ENCODE results near the gene R3HDM2. TPM values are rescaled to one million over a fixed set of nuclear protein-coding genes. Genes with fewer than 3 reads are reported as not detected.

Gene R3HDM2
- total RNA-seq, 1 donor from 2014 or later = 75.3 TPM

DNA sequence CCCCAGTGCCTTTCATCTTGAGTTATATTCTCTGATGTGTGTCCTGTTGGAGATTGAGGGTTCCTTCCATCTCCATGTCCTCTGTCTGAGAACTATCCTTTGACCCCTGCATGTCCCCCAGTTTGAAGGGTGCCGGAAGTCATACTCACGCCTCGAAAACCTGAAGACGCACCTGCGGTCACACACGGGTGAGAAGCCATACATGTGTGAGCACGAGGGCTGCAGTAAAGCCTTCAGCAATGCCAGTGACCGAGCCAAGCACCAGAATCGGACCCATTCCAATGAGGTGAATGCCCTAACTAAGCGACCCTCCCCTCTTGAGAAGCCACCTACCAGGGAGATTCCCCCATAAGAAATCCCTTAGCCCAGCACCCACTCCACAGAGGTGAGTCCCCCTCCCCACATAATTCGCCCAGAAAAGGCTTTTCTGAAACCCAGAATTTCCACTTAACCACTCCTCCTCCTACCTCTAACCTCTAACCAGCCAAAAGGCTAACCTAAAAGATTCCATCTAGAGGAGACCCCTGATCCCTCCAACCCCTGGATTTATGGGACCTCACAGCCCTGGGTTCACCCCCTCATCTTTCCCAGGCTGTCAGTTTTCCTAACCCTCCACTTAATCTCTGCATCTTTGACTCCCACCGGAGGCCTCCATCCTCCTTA is 36.5 kb upstream of the R3HDM2 start:
- no peak for DNase-seq (ENCODE audit: low spot score)

DNA sequence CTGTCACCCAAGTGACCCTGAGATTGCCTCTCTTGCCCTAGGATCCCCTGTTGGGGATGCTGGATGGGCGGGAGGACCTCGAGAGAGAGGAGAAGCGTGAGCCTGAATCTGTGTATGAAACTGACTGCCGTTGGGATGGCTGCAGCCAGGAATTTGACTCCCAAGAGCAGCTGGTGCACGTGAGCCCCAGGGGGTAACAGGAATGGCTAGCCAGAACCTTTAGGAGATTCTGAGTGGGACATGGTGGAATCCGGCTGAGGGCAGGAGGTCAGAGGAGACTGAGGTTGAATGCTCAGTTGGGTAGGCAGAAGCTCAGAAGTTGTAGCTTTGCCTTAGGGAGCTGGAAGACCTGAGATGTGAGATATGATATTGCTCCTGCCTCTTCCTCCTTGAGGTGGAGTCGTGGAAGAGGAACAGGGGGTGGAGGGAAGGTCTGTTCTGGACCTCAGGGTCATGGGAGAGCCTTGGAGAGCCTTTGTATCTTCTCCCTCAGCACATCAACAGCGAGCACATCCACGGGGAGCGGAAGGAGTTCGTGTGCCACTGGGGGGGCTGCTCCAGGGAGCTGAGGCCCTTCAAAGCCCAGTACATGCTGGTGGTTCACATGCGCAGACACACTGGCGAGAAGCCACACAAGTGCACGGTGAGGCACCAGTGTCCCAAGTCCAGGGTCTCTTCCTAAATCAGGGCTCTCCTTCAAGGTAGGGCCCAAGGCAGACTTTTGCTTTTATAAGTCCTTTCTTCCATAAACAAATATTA is 35.1 kb upstream of the R3HDM2 start:
- DNase-seq (ENCODE audit: low spot score) = no peak

DNA sequence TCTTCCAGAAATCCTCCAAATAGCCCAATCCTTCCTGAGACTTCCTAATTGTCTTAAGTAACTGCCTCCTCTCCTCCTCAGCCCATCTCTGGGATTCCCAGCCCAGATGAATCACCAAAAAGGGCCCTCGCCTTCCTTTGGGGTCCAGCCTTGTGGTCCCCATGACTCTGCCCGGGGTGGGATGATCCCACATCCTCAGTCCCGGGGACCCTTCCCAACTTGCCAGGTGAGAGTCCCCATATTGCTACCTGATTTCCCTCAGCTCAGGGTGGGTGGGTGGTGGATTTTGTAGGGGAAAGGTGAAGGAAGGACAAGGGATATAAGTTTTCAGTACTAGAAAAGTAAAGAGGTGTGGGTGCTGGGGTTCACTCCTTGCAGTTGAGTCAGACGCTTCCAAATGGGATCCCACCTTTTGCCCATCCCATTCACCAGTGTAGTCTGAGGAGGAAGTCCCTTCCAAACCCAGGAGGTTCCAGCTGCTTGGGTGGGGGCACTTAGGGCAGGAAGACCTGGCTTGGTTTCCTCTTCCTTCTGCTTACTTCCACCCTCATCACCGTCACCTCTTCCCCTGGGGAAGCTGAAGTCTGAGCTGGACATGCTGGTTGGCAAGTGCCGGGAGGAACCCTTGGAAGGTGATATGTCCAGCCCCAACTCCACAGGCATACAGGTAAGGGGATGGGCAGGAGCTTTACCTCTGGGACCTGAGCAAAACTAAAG is 34.3 kb upstream of the R3HDM2 start:
- DNase-seq (ENCODE audit: low spot score) = no peak

DNA sequence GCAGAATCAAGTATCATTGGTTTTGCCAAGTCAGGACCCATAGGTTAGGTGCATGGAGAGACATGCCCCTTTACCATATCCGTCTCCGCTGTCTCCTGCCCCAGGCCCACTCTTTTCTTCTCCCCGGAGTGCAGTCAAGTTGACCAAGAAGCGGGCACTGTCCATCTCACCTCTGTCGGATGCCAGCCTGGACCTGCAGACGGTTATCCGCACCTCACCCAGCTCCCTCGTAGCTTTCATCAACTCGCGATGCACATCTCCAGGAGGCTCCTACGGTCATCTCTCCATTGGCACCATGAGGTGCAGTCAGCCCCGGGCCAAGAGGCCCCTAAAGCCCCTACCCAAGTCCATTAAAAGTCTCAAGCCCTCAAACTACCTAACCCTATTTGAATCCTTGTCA is 33.7 kb upstream of the R3HDM2 start:
- DNase-seq (ENCODE audit: low spot score) = no peak

DNA sequence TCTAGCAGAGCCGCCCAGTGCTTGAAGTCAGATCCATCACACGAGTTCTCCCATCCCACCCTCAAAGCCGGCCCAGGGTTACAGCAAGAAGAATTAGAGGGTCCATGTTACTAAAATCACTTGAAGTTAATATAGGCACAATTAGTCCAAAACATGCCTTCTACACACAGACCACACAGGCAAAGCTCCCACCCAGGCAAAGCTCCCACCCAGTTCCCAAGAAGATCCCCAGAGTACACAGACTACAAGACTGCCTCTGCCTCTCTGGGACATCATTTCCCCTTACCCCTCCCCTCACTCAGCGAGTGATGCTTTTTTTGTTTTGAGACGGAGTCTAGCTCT is 32.0 kb upstream of the R3HDM2 start:
- DNase-seq (ENCODE audit: low spot score) = no peak

DNA sequence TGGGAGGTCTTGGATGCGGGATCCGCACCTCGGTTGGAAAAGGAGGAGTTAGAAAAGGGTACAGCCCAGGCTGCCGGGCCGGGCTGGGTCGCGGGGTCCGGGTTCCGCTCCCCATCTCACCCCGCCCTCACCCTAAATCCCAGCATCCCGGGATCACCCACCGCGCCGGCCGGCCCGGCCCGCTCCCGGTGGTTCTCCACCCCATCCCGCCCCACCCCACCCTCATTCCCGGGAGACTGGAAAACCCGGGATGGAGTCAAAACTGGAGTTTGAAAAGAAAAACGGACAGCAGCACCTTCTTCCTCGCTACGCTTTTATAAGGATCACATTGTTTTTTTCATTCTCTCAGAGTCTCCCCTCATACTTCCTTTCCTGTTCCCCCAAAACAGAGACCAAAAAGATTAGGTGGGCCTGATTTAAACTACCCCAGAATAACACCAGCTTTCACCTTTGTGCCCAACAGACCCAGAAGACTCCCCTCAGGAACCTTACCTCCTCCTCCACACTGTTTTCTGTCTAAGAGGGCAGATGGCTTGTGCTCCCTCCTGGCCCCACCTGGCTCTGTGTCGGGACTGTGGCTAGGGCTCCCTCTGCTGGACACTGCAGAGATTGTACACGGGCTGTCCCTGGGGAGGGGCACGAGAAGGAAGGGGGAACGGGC is 31.5 kb upstream of the R3HDM2 start:
- DNase-seq (ENCODE audit: low spot score) = peak; percentile 90

DNA sequence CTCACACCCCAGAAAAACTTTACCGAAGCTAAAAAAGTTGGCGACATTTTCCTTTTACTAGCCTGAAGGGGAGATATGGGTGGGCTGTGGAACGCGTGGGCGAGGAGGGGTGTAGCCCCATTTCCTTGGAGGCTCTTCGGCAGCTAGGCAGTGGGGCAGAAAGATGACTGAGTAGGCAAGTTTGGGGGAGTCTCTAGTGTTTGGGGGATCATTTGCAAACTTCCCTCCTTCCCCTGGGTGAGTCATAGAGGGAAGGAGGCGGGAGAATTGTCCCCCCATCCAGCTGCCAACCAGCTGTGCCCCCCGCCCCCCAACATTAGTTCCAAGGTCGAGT is 31.0 kb upstream of the R3HDM2 start:
- no peak for DNase-seq (ENCODE audit: low spot score)

DNA sequence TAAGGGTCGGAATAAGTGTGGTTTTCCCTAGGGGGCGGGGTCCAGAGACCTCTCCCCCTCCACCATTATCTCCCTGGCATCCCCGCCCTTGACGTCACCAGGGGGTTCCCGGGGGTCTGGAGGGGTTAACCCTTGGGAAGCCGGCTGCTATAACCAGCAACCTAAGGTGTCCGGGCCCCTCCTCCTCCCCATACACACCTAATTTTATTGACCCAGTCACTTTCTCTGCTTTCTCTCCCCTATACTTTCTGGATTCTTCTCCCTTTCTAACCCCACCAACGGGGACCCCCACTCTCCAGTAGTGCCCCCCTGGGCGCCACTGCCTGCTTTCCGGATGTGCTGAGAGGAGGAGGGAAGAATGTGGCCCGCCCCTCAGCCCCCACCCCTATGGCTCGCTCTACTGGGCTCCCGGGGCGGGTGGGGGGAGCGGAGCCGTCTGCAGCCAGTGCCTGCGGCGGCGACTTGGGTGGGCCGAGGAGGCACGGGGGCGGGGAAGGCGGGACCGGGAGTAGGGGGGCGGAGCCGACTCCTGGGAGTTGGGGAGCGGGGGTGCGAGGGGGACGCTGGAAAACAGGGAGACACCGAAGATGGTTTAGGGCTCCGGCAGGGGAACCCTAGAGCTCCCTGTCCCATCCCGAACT is 30.6 kb upstream of the R3HDM2 start:
- peak; percentile 73 for DNase-seq (ENCODE audit: low spot score)

DNA sequence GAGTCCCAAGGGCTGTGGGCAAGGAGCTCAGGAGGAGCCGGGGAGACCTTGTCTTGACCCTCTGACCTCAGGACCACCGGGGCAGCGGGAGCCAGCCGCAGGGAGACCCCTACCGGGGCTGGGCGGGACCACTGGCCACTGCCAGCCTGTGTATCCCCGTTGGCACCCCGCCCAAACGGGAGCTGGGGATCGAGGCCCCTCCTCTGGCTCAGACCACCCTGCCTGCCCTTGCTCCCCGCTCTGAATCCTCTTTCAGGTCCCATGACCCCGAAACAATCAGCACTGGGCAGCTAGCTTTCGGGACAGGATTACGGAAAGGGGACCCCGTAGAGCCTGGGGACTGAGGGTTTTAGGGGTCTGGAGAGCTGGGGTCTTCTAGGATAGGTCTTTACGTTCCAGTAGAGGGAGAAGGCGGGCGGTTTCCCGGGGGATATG is 30.0 kb upstream of the R3HDM2 start:
- no peak for DNase-seq (ENCODE audit: low spot score)

DNA sequence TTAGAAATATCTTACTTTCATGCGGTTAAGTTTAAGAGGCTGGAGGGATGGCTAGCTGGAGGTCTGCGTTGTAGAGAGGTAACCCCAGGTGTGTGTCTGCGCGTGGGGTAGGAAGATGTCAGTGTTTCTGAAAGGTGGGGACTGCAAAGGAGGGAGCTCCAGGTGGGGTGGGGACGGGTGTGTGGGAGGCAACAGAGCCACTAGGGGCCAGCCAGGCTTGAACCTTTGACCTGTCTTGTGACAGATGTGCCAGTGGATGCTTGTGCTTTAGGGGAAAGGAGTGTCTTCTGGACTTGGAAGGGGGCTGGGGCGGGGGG is 29.6 kb upstream of the R3HDM2 start:
- DNase-seq (ENCODE audit: low spot score) = no peak

DNA sequence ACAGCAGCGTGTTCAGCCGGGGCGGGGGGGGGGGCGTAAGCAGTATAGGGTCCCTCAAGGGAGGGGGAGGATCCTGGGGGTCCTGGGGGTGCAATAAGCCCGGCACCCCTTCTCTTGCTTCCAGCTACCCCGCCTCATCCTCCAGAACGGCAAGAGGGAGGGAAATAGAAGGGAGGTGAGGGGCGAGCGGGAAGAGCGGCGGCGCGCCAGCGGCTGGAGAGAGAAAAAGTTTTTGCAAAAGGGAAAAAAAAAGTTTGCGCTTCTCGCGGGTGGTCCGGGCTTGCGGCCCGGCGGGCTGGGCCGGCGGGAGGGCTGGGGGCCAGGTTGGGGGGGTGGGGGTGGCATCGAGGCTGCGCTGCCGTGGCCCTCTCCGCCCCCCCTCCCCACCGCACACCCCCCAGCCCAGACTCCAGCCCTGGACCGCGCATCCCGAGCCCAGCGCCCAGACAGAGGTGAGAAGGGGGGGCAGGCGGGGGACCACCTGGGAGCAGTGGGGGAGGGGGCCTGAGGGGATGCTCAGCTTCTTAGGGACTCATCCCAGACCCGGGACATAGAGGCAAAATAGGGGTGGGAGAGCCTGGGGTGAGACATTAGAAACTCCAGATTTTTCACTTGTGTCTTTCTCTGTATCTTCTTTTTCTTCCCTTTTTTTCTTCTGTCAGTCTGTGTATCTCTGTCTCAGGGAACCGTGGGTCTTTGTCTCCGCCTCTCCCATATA is 29.1 kb upstream of the R3HDM2 start, which contains the start of gene GLI1:
Gene GLI1, plus strand, starts transcription at position 36 of the 718 bp plus-strand sequence. CDS start 3,907 bp downstream, outside the sequence.
- peak; percentile 73 for DNase-seq (ENCODE audit: low spot score)

DNA sequence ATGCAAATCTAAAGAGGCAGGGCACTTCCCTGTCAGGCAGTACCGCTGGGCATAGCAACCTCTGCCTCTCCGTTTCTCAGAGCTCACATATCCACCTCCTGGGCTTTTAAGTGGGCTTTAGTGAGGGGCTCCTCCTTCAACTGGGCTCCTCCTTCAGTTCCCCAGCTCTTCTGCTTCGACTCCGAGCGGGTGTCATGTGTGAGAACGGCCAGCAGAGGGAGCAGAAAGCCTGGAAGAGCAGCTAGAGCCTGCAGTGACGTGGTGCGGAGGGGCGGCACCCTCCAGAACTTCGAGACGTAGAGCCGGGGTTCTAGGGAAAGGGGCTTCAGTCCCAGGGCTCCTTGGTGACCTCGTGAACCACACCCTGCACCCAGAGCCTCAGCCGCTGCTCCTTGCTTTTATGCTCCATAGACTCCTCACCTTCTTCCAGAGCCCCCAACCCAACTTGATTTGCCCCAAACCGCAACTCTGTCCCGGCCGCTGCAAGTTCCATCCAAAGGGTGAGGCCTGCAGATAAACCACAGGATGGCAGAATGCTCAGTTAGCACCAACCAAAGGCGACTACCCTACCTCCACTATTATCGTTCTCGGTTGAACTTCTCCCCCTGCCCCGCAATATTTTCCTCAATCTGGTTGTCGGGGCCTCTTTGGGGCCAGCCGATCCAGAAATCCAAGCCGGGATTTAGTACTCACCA is 28.4 kb upstream of the R3HDM2 start:
- DNase-seq (ENCODE audit: low spot score) = peak; percentile 94

DNA sequence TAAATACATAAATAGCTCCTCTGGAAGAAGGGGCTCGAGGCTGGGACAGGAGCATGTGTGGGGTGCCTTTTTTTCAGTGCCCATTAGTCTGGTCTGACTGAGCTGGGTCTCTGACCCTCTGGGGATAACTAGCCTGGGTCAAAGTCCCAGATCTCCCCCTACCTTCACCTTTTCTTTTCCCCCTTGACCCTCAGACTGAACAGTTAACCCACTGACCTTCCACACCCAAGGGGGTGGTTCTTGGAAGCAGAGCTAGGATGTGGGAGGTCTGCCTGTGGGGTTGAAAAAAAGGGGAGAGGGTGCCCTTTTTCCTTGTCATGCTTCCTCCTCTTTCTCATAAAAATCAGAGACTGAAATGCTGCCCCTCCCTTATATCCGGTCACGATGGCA is 27.8 kb upstream of the R3HDM2 start:
- no peak for DNase-seq (ENCODE audit: low spot score)

DNA sequence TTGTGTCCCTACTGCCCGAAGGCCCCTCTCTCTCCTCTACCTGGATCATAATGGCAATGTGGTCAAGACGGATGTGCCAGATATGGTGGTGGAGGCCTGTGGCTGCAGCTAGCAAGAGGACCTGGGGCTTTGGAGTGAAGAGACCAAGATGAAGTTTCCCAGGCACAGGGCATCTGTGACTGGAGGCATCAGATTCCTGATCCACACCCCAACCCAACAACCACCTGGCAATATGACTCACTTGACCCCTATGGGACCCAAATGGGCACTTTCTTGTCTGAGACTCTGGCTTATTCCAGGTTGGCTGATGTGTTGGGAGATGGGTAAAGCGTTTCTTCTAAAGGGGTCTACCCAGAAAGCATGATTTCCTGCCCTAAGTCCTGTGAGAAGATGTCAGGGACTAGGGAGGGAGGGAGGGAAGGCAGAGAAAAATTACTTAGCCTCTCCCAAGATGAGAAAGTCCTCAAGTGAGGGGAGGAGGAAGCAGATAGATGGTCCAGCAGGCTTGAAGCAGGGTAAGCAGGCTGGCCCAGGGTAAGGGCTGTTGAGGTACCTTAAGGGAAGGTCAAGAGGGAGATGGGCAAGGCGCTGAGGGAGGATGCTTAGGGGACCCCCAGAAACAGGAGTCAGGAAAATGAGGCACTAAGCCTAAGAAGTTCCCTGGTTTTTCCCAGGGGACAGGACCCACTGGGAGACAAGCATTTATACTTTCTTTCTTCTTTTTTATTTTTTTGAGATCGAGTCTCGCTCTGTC is 26.1 kb upstream of the R3HDM2 start:
- no peak for DNase-seq (ENCODE audit: low spot score)

DNA sequence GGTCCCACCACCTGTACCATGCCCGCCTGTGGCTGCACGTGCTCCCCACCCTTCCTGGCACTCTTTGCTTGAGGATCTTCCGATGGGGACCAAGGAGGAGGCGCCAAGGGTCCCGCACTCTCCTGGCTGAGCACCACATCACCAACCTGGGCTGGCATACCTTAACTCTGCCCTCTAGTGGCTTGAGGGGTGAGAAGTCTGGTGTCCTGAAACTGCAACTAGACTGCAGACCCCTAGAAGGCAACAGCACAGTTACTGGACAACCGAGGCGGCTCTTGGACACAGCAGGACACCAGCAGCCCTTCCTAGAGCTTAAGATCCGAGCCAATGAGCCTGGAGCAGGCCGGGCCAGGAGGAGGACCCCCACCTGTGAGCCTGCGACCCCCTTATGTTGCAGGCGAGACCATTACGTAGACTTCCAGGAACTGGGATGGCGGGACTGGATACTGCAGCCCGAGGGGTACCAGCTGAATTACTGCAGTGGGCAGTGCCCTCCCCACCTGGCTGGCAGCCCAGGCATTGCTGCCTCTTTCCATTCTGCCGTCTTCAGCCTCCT is 25.4 kb upstream of the R3HDM2 start:
- no peak for DNase-seq (ENCODE audit: low spot score)

DNA sequence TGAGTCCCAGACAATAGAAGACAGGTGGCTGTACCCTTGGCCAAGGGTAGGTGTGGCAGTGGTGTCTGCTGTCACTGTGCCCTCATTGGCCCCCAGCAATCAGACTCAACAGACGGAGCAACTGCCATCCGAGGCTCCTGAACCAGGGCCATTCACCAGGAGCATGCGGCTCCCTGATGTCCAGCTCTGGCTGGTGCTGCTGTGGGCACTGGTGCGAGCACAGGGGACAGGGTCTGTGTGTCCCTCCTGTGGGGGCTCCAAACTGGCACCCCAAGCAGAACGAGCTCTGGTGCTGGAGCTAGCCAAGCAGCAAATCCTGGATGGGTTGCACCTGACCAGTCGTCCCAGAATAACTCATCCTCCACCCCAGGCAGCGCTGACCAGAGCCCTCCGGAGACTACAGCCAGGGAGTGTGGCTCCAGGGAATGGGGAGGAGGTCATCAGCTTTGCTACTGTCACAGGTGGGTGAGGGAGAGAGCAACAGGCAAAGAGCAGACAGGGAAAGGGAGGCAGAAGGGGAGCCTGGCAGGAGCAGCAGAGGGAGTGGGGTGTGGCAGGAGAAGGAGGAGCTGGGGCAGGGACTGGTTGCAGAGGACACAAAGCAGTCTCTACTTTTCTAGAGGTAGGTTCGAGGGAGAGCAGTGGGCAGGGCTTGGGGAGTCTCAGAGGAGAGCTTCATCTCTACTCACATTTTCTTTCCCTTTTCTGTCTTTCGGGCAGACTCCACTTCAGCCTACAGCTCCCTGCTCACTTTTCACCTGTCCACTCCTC is 24.7 kb upstream of the R3HDM2 start:
- DNase-seq (ENCODE audit: low spot score) = no peak

DNA sequence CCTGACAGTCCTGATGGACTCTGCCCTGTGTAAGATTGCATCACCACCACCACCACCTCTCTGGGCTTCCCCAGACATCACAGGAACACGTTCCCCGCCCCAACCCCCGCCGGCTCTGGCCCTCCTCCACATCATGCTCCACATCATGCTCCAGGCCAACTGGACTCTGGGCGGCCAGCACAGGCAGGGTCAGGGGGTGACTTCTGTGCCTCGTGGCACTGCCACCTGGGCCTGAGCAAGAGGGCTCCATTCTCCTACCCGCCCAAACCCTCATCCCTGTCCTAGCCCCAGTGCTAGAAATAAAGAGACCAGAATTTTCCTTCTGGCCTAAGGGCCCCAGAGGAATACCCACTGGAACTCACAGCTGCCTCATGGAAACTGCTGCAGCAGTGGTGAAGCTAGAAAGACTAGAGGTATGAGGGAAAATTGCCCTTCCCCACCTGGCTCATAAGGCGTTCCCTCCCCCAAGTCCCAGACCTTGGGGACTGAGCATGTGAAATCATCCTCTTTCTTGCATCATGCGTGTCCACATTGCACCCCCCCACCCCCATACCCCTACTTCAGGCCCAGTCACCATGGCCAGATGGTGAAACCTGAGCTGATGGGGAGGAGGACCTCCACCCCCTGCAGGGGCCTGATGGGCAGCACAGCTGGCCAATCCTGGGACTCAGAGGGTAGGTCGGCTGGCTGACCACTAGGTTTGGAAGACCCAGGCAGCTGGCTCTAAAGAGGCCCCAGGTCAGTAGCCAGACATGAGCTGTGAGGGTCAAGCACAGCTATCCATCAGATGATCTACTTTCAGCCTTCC is 23.9 kb upstream of the R3HDM2 start, which contains the start of gene INHBE:
Gene INHBE, plus strand, starts transcription at position 742 of the 808 bp plus-strand sequence. CDS start 230 bp downstream, outside the sequence.
- peak; percentile 44 for DNase-seq (ENCODE audit: low spot score)

DNA sequence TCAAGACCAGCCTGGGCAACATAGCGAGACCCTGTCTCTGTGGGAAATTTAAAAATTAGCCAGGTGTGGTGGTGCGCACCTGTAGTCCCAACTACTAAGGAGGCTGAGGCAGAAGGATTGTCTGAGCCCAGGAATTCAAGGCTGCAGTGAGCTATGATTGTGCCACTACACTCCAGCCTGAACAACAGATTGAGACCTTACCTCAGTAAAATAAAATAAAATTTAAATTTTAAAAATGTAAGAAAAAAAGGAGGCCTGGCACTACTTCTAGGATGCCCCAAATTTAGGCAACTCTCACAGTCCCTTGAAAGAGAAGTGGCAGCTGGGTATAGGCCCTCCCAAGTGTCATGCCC is 23.3 kb upstream of the R3HDM2 start:
- DNase-seq (ENCODE audit: low spot score) = no peak
